GM19099 (cell line): ENCODE measurements around the gene CADPS.

Experiments used
- POLR2A ChIP-seq: IDR thresholded peaks from 3 replicates; pipeline ENCODE4 v1.6.1; 2011; ENCODE audit warnings: low read depth; ENCODE audit not compliant: insufficient read length; ENCODE audit errors: extremely low read depth

Gene CADPS

DNA sequence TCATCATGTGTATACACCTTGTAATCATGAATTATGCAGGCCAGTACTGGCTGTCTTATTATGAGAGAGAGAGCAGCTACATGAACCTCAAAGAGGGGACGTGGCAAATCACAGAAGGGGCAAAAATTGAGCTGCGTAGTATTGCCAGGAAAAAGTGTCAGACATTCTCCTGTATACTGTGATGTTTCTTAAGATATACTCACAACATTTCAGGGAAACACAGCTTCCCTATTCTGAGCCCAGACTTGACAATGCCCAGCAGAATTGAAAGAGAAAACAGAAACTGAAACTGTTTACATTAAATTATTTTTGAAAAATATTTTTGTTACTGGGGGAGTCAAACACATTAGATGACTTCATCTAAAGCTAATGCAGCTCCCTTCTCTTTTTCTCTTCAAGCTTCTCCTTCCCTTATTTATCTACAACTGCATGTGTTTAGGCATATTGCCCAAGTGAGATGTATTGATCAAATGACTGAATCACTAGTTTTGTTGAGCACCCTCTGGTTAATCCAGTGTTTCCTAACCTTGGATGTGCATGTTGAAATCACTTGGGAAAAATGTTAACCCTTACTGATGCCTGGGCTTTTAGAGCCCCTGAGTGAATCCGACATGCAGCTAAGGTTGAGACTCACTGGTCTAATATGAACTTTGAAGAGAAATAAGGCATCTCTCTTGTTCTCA lies 39.5 kb downstream of the CADPS start:
- TF ChIP-seq POLR2A, result no peak

DNA sequence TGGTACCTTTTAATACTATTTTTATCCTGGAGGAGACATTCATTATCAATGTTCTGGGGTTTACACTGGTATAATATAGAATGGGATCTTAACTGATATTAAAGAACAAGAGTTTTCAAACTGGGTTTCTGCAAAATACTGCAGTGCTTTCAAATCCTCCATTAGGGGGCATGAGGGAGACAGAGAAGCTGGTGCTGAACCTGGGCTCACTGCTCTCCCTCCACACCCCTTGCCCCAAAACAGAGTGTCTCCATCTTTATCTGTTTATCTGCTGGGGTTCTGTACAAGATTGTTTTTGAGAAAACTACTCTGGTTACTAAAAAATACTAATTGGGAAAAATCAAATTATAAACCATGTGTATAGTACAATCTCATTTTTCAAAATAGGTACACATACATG lies 41.7 kb downstream of the CADPS start:
- no peak for TF ChIP-seq POLR2A

DNA sequence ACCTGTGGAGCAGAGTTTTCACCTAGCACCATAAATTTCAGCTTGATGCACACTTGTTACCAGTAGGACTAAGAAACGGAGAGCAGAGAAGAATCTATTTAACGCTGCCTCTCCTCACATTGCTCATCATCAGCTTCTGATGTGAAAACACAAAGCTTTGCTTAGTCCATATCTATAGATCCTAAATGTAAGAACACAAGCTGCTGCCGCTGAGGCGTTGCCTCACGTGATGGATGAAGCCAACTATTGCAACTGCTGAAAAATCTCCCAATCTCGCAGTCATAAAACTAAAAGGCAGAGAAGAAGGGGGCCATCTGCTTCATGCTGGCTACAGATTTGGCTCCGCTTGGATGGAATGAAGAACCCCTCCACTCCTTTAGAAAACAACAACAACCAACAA lies 42.7 kb downstream of the CADPS start:
- no peak for TF ChIP-seq POLR2A

DNA sequence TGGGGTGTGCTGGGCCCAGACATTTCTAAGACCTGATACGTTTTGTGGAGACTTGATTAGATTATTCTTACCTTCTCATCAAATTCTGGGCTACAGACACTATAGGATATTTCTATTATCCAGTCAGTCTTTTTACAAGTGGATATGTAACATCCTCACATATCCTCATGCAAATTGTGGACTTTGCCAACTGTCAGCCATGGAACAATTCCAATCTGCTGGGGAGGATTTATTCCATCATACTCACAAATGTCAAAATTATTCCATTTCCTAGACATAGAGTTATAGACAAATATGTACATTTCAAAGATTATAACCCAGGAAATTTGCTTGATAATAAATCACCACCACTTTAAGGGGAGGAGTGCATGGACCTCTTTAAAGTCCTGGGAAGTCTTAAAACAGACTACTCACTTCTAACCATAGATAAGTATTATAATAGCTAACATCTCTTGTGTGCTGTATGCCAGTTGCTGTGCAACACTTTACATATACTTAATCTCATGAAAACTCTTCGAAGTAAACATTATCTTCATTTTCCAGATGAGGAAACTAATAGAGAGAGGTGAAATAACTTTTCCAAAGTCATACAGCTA lies 44.4 kb downstream of the CADPS start:
- no peak for TF ChIP-seq POLR2A

DNA sequence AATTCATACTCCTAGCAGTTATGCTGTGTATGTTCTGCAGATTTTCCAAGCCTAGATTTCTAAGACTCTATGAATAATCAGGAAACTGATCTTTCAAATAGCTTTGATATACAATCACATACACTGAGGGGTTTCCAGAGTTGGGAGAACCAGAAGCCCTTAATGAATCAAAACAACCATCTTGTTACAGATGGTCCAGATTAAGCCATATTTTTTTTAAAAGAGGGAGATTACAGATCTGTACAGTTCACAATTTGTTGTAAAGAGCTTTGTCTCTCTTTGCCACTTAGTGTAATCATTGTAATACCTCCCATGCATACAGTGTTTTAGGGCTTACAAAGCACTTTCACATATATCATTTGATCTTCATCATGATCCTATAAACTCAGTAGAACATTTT lies 47.7 kb downstream of the CADPS start:
- TF ChIP-seq POLR2A, result no peak

DNA sequence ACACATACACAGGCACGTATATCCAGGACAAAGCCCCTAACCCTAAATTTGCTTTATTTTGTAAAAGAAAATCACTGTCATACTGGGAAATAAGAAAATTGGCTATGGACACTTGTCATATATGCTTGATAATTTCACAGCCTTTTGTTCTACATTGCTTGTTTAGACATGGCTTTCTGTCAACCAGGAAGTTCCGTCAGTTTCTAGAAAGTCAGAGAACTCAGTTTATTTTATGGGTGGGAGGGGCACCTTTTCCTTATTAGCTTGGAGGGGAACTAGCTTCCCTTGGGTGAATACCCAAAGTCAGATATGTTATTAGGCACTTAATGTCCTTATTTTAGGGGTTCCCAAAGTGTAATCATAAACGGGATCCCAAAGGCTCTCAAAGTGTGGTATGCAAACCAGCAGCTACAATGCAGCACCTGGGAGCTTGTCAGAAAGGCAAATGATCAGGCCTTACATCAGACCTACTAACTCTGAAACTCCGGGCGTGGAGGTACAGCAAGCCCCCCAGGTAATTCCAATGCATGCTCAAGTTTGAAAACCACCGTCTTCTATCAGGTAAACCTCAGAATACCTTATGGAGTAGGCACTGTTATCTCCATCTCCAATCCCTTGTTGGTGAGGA lies 50.1 kb downstream of the CADPS start:
- no peak for TF ChIP-seq POLR2A

DNA sequence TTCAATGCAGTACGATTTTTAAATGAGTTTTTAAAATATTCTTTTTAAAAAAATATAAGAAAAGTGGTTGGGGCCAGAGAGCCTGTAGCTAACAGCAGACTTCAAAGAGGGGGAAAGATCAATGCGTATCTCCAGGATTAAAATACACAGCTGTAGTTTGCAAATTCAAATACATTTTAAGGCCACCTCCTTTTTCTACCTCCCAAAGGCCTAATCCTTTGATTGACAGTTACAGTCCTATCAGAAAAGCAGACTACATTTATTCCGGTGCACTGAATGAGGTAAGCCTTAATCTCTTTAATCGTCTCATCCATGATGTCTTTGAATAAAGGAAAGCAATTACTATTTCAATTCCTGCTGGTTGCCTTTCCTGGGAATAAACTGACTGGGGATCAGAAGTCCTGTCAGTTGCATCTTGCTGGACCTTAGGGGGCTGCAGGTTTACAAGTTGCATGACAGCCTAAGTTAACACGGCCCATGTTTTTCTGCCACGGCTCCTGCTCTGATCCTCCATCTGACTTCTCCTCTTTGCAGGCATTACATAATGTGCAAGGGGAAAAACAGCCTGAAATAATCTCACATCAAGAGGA lies 51.7 kb downstream of the CADPS start:
- no peak for TF ChIP-seq POLR2A

DNA sequence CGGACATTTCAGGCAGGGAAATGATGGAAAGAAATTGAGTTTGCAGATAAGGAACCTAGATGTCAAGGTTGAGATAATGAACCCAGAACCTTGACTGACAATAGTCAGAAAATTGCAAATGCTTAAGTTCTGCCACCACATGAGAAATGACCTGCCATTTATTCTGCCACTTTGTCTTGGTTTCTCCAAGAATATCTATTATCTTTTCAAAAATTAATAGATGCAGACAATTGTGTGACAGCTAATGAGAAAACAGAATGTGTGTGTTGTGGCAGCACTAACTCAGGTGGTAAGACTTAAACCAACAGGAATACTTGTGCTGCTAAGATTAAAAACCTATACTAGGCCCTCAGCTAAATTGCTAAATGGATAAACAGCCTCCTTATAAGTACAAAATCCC lies 52.3 kb downstream of the CADPS start:
- TF ChIP-seq POLR2A, result no peak

DNA sequence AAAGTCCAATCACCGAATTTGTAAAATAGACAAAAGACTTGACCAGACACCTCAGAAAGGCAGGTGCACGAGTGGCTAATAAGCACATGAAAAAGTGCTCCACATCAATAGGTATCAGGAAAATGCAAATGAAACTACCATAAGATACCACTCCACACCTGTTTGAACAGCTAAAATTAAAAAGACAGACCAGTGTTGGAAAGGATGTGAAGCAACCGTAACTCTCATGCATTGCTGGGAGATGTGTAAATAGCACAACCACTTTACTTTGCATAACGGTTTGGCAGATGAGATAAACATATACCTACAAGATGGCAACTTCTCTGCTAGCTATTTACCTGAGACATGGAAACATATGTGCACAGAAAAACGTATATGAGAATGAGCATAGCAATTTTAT lies 56.9 kb downstream of the CADPS start:
- no peak for TF ChIP-seq POLR2A

DNA sequence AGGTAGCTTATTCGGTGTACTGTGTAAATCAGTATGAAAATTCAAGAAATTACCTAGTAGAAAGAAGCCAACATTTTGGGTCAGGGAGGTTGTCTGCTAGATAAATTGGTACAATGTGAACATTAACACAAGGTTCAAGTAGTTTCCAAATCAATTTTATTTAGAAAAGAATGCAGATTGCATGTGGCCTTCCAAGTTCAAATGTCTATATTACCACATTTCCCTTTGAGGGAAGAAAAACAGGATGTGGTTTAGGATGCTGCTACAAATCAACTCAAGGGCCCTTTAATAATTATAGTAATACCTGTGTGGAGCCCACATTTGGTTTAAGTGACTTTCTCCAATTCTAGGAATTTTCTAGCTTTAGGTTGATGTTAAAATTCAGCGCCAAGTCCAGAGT lies 57.5 kb downstream of the CADPS start:
- TF ChIP-seq POLR2A, result no peak

DNA sequence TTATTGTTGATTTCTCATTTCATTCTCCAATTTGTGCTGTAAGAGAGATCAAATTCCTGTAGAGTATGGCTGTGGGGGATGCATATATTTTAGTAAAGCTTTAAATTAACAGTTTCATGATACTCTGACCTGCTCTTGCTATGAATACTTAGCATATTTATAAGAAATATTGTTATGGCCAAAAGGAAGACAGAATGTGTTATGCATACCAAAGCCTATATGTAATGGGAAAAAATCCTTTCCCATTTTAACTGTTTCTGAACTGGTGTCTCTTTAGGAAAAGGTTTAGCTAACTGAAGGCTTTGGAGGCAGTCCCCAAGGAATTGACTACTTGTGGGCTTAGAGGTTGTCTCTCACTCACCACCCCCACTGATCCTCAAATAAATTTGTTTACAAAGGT lies 59.2 kb downstream of the CADPS start:
- no peak for TF ChIP-seq POLR2A

DNA sequence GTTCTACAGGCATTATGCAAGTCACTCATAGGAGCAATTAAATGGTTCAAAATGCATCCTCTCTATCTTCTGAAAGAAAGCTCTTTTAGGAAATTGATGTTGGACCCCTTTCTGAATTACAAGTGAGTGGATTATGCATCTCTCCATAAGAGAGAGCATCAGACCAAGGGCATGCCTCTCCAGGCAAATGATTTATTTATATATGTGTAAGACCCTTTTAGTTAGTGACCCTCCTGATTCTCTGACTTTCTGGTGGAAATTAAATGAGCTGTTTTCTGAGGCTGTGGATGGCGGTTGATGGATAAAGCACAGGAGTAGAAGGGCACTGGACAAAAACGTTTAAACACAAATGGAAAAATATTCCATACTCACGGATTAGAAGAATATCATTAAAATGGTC lies 62.6 kb downstream of the CADPS start:
- TF ChIP-seq POLR2A, result no peak

DNA sequence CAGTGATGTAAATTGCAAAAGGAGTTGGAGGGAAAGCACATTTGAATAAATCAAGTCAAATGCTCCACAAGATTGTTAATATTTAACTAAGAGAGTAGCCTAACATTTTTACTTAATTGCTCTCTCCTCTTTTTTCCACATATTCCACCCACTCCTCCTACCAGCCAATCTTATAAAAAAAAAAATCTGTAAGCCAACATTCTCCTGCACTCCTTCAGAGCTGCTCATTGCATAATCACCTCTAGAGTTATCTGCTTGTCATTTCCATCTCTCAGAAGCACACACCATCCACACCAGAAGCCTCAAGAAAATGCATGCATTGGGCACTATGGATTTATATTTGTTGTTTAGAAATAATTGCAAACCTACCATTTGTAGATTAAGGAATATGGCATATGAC lies 64.1 kb downstream of the CADPS start:
- no peak for TF ChIP-seq POLR2A

DNA sequence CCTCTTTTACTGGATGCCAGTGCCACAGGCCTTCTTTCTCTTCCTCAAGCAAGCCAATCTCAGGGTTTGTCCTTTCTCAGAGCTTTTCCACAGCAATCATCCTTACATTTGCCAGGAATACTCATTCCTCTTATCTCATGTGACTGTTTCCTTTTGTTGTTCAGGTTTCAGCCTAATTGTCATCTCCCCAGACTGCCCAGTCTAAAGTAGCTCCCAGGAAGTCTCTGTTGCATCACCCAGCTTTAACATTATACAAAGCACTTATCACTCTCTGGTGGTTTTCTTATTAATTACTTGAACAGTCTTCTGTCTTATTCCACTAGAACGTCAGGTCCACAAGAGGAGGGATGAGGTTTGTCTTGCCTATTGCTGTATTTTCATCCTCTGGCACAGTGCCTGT lies 65.8 kb downstream of the CADPS start:
- TF ChIP-seq POLR2A, result no peak

DNA sequence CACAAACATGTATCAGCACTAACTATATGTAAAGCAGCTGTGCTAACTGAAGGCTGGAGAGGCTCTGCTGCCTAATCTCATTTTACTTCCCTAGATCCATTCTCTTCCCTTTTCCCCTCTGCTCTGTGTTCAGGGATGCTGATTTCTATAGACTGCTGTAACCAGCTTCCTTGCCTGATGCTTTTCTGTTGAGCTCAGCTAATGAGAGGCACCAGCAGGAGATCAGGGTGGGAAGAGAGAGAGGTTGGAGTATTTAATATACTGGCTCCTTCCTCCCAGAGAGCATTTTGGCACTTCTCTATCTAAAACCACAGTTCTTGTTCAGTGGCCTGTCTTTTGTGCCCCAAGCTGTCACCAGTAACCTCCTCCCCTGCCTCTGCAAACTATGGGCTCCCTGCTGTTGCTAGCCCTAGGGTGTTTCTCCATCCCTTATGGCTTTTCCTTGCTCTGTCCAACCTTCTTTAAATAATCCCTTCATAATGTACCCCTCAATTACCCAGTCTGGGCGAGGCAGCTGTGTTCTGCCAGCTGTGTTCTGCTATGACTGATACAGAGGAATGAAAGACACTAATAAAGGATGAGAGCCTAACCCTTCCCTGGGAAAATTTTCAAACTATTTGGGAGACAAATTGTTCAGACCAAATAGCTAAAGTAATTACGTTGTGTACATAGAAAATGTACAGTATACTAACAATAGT lies 69.5 kb downstream of the CADPS start:
- TF ChIP-seq POLR2A, result no peak
